Erythroblast (primary cell): Measurements from ENCODE around the gene DNM2.

Source experiments
- GATA1 ChIP-seq: IDR thresholded peaks from 2 replicates; pipeline ENCODE4 v1.6.1; 2011; ENCODE audit warnings: low read depth, mild to moderate bottlenecking, control low read depth, low read length, moderate library complexity
- POLR2A ChIP-seq: IDR thresholded peaks from 2 replicates; pipeline ENCODE4 v1.6.1; 2011; ENCODE audit warnings: mild to moderate bottlenecking, low read length

GRCh38 chr19:10836479-10837330 lies 118.8 kb downstream of the DNM2 start:
- TF ChIP-seq POLR2A, result no peak
- no peak for TF ChIP-seq GATA1
